HEK293 (cell line): ENCODE measurements around the gene CERS5.

Experiments used
- CTCF ChIP-seq: fragments of 450-650 bp; formaldehyde crosslinking; IDR thresholded peaks from 2 replicates; pipeline ENCODE4 v1.5.1; 2016; ENCODE audit warnings: missing biosample characterization, missing genetic modification characterization
- GLI4 ChIP-seq: fragments of 450-650 bp; formaldehyde crosslinking; IDR thresholded peaks from 2 replicates; pipeline ENCODE4 v1.5.1; 2016; ENCODE audit warnings: missing biosample characterization, missing genetic modification characterization
- GLIS2 ChIP-seq: fragments of 450-650 bp; formaldehyde crosslinking; IDR thresholded peaks from 2 replicates; pipeline ENCODE4 v1.5.1; 2016; ENCODE audit warnings: missing biosample characterization, missing genetic modification characterization
- IKZF3 ChIP-seq: fragments of 450-650 bp; IDR thresholded peaks from 2 replicates; pipeline ENCODE4 v1.5.0; 2018; ENCODE audit warnings: missing biosample characterization, mild to moderate bottlenecking, missing genetic modification characterization, moderate library complexity
- KLF7 ChIP-seq: fragments of 450-650 bp; formaldehyde crosslinking; IDR thresholded peaks from 2 replicates; pipeline ENCODE4 v1.5.1; 2016; ENCODE audit warnings: missing biosample characterization, missing genetic modification characterization, borderline replicate concordance
- REST ChIP-seq: fragments of 450-650 bp; formaldehyde crosslinking; IDR thresholded peaks from 2 replicates; pipeline ENCODE4 v1.5.1; 2016; ENCODE audit warnings: missing biosample characterization, missing genetic modification characterization
- TCF7L2 ChIP-seq: IDR thresholded peaks from 2 replicates; pipeline ENCODE4 v1.6.1; 2011; ENCODE audit warnings: low read depth, mild to moderate bottlenecking, inconsistent platforms, low read length, moderate library complexity, borderline replicate concordance
- ZBTB17 ChIP-seq: fragments of 450-650 bp; formaldehyde crosslinking; IDR thresholded peaks from 2 replicates; pipeline ENCODE4 v1.5.1; 2016; ENCODE audit warnings: missing biosample characterization, missing genetic modification characterization
- ZBTB26 ChIP-seq: fragments of 450-650 bp; formaldehyde crosslinking; optimal IDR thresholded peaks from 2 replicates; pipeline ENCODE3; 2016; ENCODE audit warnings: missing biosample characterization, mild to moderate bottlenecking, missing genetic modification characterization
- ZBTB6 ChIP-seq: fragments of 450-650 bp; formaldehyde crosslinking; IDR thresholded peaks from 2 replicates; pipeline ENCODE4 v1.5.1; 2017; ENCODE audit warnings: missing biosample characterization, missing genetic modification characterization
- ZNF133 ChIP-seq: fragments of 450-650 bp; formaldehyde crosslinking; IDR thresholded peaks from 2 replicates; pipeline ENCODE4 v1.5.1; 2016; ENCODE audit warnings: missing biosample characterization, missing genetic modification characterization
- ZNF223 ChIP-seq: fragments of 450-650 bp; formaldehyde crosslinking; IDR thresholded peaks from 2 replicates; pipeline ENCODE4 v1.5.1; 2016; ENCODE audit warnings: missing biosample characterization, missing genetic modification characterization
- ZNF266 ChIP-seq: fragments of 450-650 bp; formaldehyde crosslinking; IDR thresholded peaks from 2 replicates; pipeline ENCODE4 v1.5.1; 2016; ENCODE audit warnings: missing biosample characterization, missing genetic modification characterization, low read depth
- ZNF335 ChIP-seq: fragments of 450-650 bp; formaldehyde crosslinking; conservative IDR thresholded peaks from 2 replicates; pipeline ENCODE4 v1.5.1; 2016; ENCODE audit warnings: missing biosample characterization, missing genetic modification characterization
- ZNF341 ChIP-seq: fragments of 450-650 bp; formaldehyde crosslinking; IDR thresholded peaks from 2 replicates; pipeline ENCODE4; 2016; ENCODE audit warnings: low read depth, missing biosample characterization, missing genetic modification characterization
- ZNF354C ChIP-seq: fragments of 450-650 bp; formaldehyde crosslinking; IDR thresholded peaks from 2 replicates; pipeline ENCODE4 v1.5.1; 2016; ENCODE audit warnings: missing biosample characterization, missing genetic modification characterization, low read depth, borderline replicate concordance
- ZNF394 ChIP-seq: fragments of 450-650 bp; formaldehyde crosslinking; IDR thresholded peaks from 2 replicates; pipeline ENCODE4 v1.5.1; 2016; ENCODE audit warnings: missing biosample characterization, missing genetic modification characterization, mild to moderate bottlenecking, moderate library complexity, borderline replicate concordance
- ZNF426 ChIP-seq: fragments of 450-650 bp; formaldehyde crosslinking; IDR thresholded peaks from 2 replicates; pipeline ENCODE4 v1.5.1; 2017; ENCODE audit warnings: missing biosample characterization, missing genetic modification characterization, mild to moderate bottlenecking, inconsistent platforms, moderate library complexity
- ZNF558 ChIP-seq: fragments of 450-650 bp; formaldehyde crosslinking; IDR thresholded peaks from 2 replicates; pipeline ENCODE4 v1.5.1; 2016; ENCODE audit warnings: missing biosample characterization, missing genetic modification characterization
- ZNF639 ChIP-seq: fragments of 450-650 bp; formaldehyde crosslinking; IDR thresholded peaks from 2 replicates; pipeline ENCODE4 v1.5.1; 2016; ENCODE audit warnings: missing biosample characterization, missing genetic modification characterization
- ZNF660 ChIP-seq: fragments of 450-650 bp; IDR thresholded peaks from 2 replicates; pipeline ENCODE4 v1.5.1; 2018; ENCODE audit warnings: missing biosample characterization, mild to moderate bottlenecking, missing genetic modification characterization
- ZNF670 ChIP-seq: fragments of 450-650 bp; formaldehyde crosslinking; IDR thresholded peaks from 2 replicates; pipeline ENCODE4 v1.5.1; 2016; ENCODE audit warnings: missing biosample characterization, missing genetic modification characterization, low read depth
- ZNF701 ChIP-seq: fragments of 450-650 bp; formaldehyde crosslinking; IDR thresholded peaks from 2 replicates; pipeline ENCODE4 v1.5.1; 2016; ENCODE audit warnings: missing biosample characterization, missing genetic modification characterization
- ZNF791 ChIP-seq: fragments of 450-650 bp; formaldehyde crosslinking; IDR thresholded peaks from 2 replicates; pipeline ENCODE4 v1.5.1; 2016; ENCODE audit warnings: missing biosample characterization, missing genetic modification characterization
- ZNF830 ChIP-seq: fragments of 450-650 bp; IDR thresholded peaks from 2 replicates; pipeline ENCODE4 v1.5.0; 2018; ENCODE audit warnings: missing biosample characterization, missing genetic modification characterization, low read depth, mild to moderate bottlenecking, moderate library complexity
- ZNF837 ChIP-seq: fragments of 450-650 bp; formaldehyde crosslinking; IDR thresholded peaks from 2 replicates; pipeline ENCODE4 v1.5.1; 2016; ENCODE audit warnings: missing biosample characterization, missing genetic modification characterization
- ZSCAN18 ChIP-seq: fragments of 450-650 bp; formaldehyde crosslinking; IDR thresholded peaks from 2 replicates; pipeline ENCODE4 v1.5.1; 2016; ENCODE audit warnings: missing biosample characterization, missing genetic modification characterization

The CERS5 gene

GRCh38 chr12:50084775-50085614, 82.2 kb downstream of the CERS5 start, which contains the start of gene SMARCD1 (continued):
- peak; percentile 56 for TF ChIP-seq ZNF335 (tag by site-specific recombination)
- peak; percentile 30 for TF ChIP-seq ZBTB26 (tag by site-specific recombination)
- no peak for TF ChIP-seq TCF7L2
- TF ChIP-seq ZNF341 (tag by site-specific recombination) = no peak
- no peak for TF ChIP-seq ZNF701 (tag by site-specific recombination)
- TF ChIP-seq KLF7 = peak; percentile 56; the same call in 1 of the 2 replicates
- no peak for TF ChIP-seq ZNF266
- TF ChIP-seq ZNF660 (tag by site-specific recombination) = peak; percentile 89; the same call in 1 of the 2 replicates
- peak; percentile 28; the same call in 1 of the 2 replicates for TF ChIP-seq ZNF394 (tag by site-specific recombination)
- no peak for TF ChIP-seq ZSCAN18 (tag by site-specific recombination)
- no peak; the same call in 1 of the 2 replicates for TF ChIP-seq ZNF558
- no peak for TF ChIP-seq ZNF830
- no peak for TF ChIP-seq ZNF354C (tag by site-specific recombination)
- TF ChIP-seq GLIS2 (tag by site-specific recombination) = no peak
- no peak for TF ChIP-seq ZNF791 (tag by site-specific recombination)
- TF ChIP-seq ZNF639 (tag by site-specific recombination) = no peak
- no peak for TF ChIP-seq ZNF837 (tag by site-specific recombination)
- TF ChIP-seq CTCF (tag by site-specific recombination) = peak; percentile 65
- no peak for TF ChIP-seq GLI4
- TF ChIP-seq ZNF223 (tag by site-specific recombination) = no peak
- TF ChIP-seq ZNF133 = no peak
- no peak for TF ChIP-seq IKZF3 (tag by site-specific recombination)
- no peak; the same call in 1 of the 2 replicates for TF ChIP-seq ZBTB17
- TF ChIP-seq ZNF426 = no peak
- TF ChIP-seq REST (tag by site-specific recombination) = no peak
- TF ChIP-seq ZNF670 (tag by site-specific recombination) = no peak
- 0 out of 2 replicates have a peak, but pooled peaks have one; percentile 12 for TF ChIP-seq ZBTB6 (tag by site-specific recombination)
